HEK293 (cell line): ENCODE measurements around the gene DDR1.

ENCODE experiments used
- EGR2 ChIP-seq: fragments of 450-650 bp; formaldehyde crosslinking; IDR thresholded peaks from 2 replicates; pipeline ENCODE4 v1.5.1; 2016; ENCODE audit warnings: low read depth, missing biosample characterization, missing genetic modification characterization
- FEZF1 ChIP-seq: fragments of 450-650 bp; formaldehyde crosslinking; IDR thresholded peaks from 2 replicates; pipeline ENCODE4 v1.5.1; 2016; ENCODE audit warnings: missing biosample characterization, missing genetic modification characterization
- OVOL3 ChIP-seq: fragments of 450-650 bp; formaldehyde crosslinking; IDR thresholded peaks from 2 replicates; pipeline ENCODE4 v1.5.1; 2016; ENCODE audit warnings: missing biosample characterization, missing genetic modification characterization
- ZBTB7A ChIP-seq: fragments of 450-650 bp; formaldehyde crosslinking; IDR thresholded peaks from 2 replicates; pipeline ENCODE4 v1.5.1; 2016; ENCODE audit warnings: low read depth, missing biosample characterization, missing genetic modification characterization
- ZFP69B ChIP-seq: fragments of 450-650 bp; formaldehyde crosslinking; IDR thresholded peaks from 2 replicates; pipeline ENCODE4 v1.5.1; 2016; ENCODE audit warnings: missing biosample characterization, missing genetic modification characterization
- ZNF112 ChIP-seq: fragments of 450-650 bp; formaldehyde crosslinking; IDR thresholded peaks from 2 replicates; pipeline ENCODE4 v1.5.0; 2017; ENCODE audit warnings: missing biosample characterization, missing genetic modification characterization
- ZNF132 ChIP-seq: fragments of 450-650 bp; formaldehyde crosslinking; IDR thresholded peaks from 2 replicates; pipeline ENCODE4 v1.5.1; 2017; ENCODE audit warnings: missing biosample characterization, missing genetic modification characterization, borderline replicate concordance
- ZNF133 ChIP-seq: fragments of 450-650 bp; formaldehyde crosslinking; IDR thresholded peaks from 2 replicates; pipeline ENCODE4 v1.5.1; 2016; ENCODE audit warnings: missing biosample characterization, missing genetic modification characterization
- ZNF157 ChIP-seq: fragments of 450-650 bp; formaldehyde crosslinking; IDR thresholded peaks from 2 replicates; pipeline ENCODE4 v1.5.1; 2016; ENCODE audit warnings: missing biosample characterization, missing genetic modification characterization
- ZNF311 ChIP-seq: fragments of 450-650 bp; formaldehyde crosslinking; IDR thresholded peaks from 2 replicates; pipeline ENCODE4 v1.5.1; 2017; ENCODE audit warnings: missing biosample characterization, missing genetic modification characterization, borderline replicate concordance
- ZNF335 ChIP-seq: fragments of 450-650 bp; formaldehyde crosslinking; conservative IDR thresholded peaks from 2 replicates; pipeline ENCODE4 v1.5.1; 2016; ENCODE audit warnings: missing biosample characterization, missing genetic modification characterization
- ZNF423 ChIP-seq: fragments of 450-650 bp; formaldehyde crosslinking; IDR thresholded peaks from 2 replicates; pipeline ENCODE4 v1.5.1; 2016; ENCODE audit warnings: missing biosample characterization, missing genetic modification characterization
- ZNF48 ChIP-seq: fragments of 450-650 bp; formaldehyde crosslinking; IDR thresholded peaks from 2 replicates; pipeline ENCODE4 v1.5.1; 2016; ENCODE audit warnings: missing biosample characterization, missing genetic modification characterization
- ZNF514 ChIP-seq: fragments of 450-650 bp; formaldehyde crosslinking; IDR thresholded peaks from 2 replicates; pipeline ENCODE4 v1.5.1; 2016; ENCODE audit warnings: missing biosample characterization, missing genetic modification characterization
- ZNF521 ChIP-seq: fragments of 450-650 bp; formaldehyde crosslinking; IDR thresholded peaks from 2 replicates; pipeline ENCODE4 v1.5.1; 2017; ENCODE audit warnings: missing biosample characterization, mild to moderate bottlenecking, missing genetic modification characterization
- ZNF529 ChIP-seq: fragments of 450-650 bp; formaldehyde crosslinking; IDR thresholded peaks from 2 replicates; pipeline ENCODE4 v1.5.1; 2017; ENCODE audit warnings: missing genetic modification characterization, missing biosample characterization; ENCODE audit not compliant: insufficient replicate concordance
- ZNF544 ChIP-seq: fragments of 450-650 bp; formaldehyde crosslinking; IDR thresholded peaks from 2 replicates; pipeline ENCODE4 v1.5.0; 2017; ENCODE audit warnings: missing biosample characterization, missing genetic modification characterization
- ZNF549 ChIP-seq: fragments of 450-650 bp; IDR thresholded peaks from 2 replicates; pipeline ENCODE4 v1.5.1; 2018; ENCODE audit warnings: missing biosample characterization, missing genetic modification characterization, mild to moderate bottlenecking, inconsistent platforms, moderate library complexity
- ZNF596 ChIP-seq: fragments of 450-650 bp; IDR thresholded peaks from 2 replicates; pipeline ENCODE4 v1.5.0; 2018; ENCODE audit warnings: missing biosample characterization, mild to moderate bottlenecking, missing genetic modification characterization, moderate library complexity
- ZNF624 ChIP-seq: fragments of 450-650 bp; formaldehyde crosslinking; IDR thresholded peaks from 2 replicates; pipeline ENCODE4 v1.5.1; 2017; ENCODE audit warnings: missing biosample characterization, missing genetic modification characterization
- ZNF658 ChIP-seq: fragments of 450-650 bp; formaldehyde crosslinking; IDR thresholded peaks from 2 replicates; pipeline ENCODE4; 2016; ENCODE audit warnings: missing biosample characterization, missing genetic modification characterization
- ZNF747 ChIP-seq: fragments of 450-650 bp; formaldehyde crosslinking; IDR thresholded peaks from 2 replicates; pipeline ENCODE4 v1.5.1; 2016; ENCODE audit warnings: missing biosample characterization, missing genetic modification characterization
- ZNF843 ChIP-seq: fragments of 450-650 bp; formaldehyde crosslinking; IDR thresholded peaks from 2 replicates; pipeline ENCODE4 v1.5.1; 2016; ENCODE audit warnings: missing biosample characterization, missing genetic modification characterization
- ZSCAN23 ChIP-seq: fragments of 450-650 bp; formaldehyde crosslinking; IDR thresholded peaks from 2 replicates; pipeline ENCODE4 v1.5.1; 2016; ENCODE audit warnings: missing biosample characterization, missing genetic modification characterization
- TF ChIP-seq, protein P1 (sequence below): fragments of 450-650 bp; formaldehyde crosslinking; IDR thresholded peaks from 2 replicates; pipeline ENCODE4 v1.5.1; 2016; ENCODE audit warnings: missing biosample characterization, missing genetic modification characterization
- TF ChIP-seq, protein P2 (sequence below): fragments of 450-650 bp; formaldehyde crosslinking; IDR thresholded peaks from 2 replicates; pipeline ENCODE4 v1.5.1; 2016; ENCODE audit warnings: missing biosample characterization, missing genetic modification characterization
- TF ChIP-seq, protein P3 (sequence below): fragments of 450-650 bp; formaldehyde crosslinking; optimal IDR thresholded peaks from 2 replicates; pipeline ENCODE3; 2016; ENCODE audit warnings: missing biosample characterization, mild to moderate bottlenecking, missing genetic modification characterization
- TF ChIP-seq, protein P4 (sequence below): fragments of 450-650 bp; formaldehyde crosslinking; IDR thresholded peaks from 2 replicates; pipeline ENCODE4 v1.5.1; 2017; ENCODE audit warnings: missing biosample characterization, missing genetic modification characterization
- TF ChIP-seq, protein P5 (sequence below): fragments of 450-650 bp; formaldehyde crosslinking; IDR thresholded peaks from 2 replicates; pipeline ENCODE4 v1.5.1; 2016; ENCODE audit warnings: missing biosample characterization, missing genetic modification characterization
- TF ChIP-seq, protein P6 (sequence below): fragments of 450-650 bp; formaldehyde crosslinking; IDR thresholded peaks from 2 replicates; pipeline ENCODE4 v1.5.1; 2016; ENCODE audit warnings: missing biosample characterization, missing genetic modification characterization

Gene DDR1

DNA sequence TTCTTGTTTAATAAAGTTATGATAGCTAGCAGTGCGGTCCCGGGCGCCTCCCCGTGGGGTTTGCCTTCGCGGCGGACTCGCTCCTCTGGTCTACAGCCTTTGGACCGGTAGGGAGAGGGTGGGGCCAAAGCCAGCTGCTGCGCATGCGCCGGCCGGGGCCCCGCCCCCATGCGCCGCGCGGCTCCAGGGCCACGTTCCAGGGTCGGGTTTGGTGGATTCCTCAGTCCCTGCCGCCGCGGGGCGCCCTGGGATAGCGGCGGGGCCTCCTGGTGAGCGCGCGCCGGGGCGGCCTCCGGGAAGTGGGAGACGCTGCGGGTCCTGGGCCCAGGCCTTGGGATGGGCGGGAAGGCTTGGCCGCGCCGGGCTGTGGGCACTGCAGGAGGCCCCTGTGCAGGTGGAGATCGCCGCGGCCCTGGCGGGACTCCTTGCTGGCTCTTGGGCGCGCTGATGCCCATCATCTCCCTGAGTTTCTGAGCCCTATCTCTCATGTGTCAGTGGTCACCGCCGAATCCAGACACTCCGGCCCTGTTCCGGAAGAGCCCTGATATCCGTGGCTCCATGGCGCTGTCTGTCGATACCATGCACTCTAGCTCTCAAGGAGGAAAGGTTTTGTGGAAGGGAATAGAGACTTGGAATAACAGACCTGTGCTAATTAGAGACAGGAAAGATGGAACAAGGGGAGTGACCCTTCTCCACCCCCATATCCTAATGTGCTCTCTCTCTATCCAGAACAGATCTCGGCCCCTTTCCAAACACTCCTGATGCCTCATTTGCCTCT is 29.9 kb downstream of the DDR1 start, which contains the start of gene VARS2 (continued):
- TF ChIP-seq, protein P1, sequence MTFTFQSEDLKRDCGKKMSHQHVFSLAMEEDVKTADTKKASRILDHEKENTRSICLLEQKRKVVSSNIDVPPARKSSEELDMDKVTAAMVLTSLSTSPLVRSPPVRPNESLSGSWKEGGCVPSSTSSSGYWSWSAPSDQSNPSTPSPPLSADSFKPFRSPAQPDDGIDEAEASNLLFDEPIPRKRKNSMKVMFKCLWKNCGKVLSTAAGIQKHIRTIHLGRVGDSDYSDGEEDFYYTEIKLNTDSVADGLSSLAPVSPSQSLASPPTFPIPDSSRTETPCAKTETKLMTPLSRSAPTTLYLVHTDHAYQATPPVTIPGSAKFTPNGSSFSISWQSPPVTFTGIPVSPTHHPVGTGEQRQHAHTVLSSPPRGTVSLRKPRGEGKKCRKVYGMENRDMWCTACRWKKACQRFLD, result no peak
- TF ChIP-seq, protein P2, sequence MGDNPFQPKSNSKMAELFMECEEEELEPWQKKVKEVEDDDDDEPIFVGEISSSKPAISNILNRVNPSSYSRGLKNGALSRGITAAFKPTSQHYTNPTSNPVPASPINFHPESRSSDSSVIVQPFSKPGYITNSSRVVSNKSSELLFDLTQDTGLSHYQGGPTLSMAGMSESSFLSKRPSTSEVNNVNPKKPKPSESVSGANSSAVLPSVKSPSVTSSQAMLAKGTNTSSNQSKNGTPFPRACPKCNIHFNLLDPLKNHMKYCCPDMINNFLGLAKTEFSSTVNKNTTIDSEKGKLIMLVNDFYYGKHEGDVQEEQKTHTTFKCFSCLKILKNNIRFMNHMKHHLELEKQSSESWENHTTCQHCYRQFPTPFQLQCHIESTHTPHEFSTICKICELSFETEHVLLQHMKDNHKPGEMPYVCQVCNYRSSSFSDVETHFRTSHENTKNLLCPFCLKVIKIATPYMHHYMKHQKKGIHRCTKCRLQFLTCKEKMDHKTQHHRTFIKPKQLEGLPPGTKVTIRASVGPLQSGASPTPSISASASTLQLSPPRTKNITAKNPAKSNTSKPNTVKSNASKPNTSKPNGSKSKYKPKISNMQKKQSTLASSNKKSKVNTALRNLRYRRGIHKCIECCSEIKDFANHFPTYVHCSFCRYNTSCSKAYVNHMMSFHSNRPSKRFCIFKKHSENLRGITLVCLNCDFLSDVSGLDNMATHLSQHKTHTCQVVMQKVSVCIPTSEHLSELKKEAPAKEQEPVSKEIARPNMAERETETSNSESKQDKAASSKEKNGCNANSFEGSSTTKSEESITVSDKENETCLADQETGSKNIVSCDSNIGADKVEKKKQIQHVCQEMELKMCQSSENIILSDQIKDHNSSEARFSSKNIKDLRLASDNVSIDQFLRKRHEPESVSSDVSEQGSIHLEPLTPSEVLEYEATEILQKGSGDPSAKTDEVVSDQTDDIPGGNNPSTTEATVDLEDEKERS, result no peak
- TF ChIP-seq EGR2 (tag by site-specific recombination) (no peak), ZNF529 (no peak), ZNF335 (tag by site-specific recombination) (peak; percentile 68), ZFP69B (tag by site-specific recombination) (peak; percentile 62), ZNF132 (no peak), ZNF133 (tag by site-specific recombination) (no peak), ZNF843 (tag by site-specific recombination) (peak; percentile 49; the same call in 1 of the 2 replicates), ZNF544 (tag by site-specific recombination) (no peak), ZBTB7A (no peak), ZNF112 (no peak), ZNF311 (tag by site-specific recombination) (no peak), ZSCAN23 (tag by site-specific recombination) (no peak), ZNF596 (tag by site-specific recombination) (peak; percentile 65; the same call in 1 of the 2 replicates), ZNF521 (tag by site-specific recombination) (no peak), ZNF549 (tag by site-specific recombination) (no peak), ZNF658 (tag by site-specific recombination) (no peak), FEZF1 (tag by site-specific recombination) (no peak), ZNF48 (tag by site-specific recombination) (no peak), ZNF157 (no peak), ZNF423 (tag by site-specific recombination) (peak; percentile 100), OVOL3 (tag by site-specific recombination) (peak; percentile 65; the same call in 1 of the 2 replicates), ZNF514 (tag by site-specific recombination) (no peak), ZNF624 (tag by site-specific recombination) (no peak), ZNF747 (no peak)
- TF ChIP-seq, protein P3, sequence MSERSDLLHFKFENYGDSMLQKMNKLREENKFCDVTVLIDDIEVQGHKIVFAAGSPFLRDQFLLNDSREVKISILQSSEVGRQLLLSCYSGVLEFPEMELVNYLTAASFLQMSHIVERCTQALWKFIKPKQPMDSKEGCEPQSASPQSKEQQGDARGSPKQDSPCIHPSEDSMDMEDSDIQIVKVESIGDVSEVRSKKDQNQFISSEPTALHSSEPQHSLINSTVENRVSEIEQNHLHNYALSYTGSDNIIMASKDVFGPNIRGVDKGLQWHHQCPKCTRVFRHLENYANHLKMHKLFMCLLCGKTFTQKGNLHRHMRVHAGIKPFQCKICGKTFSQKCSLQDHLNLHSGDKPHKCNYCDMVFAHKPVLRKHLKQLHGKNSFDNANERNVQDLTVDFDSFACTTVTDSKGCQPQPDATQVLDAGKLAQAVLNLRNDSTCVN (tag by site-specific recombination), result peak; percentile 88
- TF ChIP-seq, protein P4, sequence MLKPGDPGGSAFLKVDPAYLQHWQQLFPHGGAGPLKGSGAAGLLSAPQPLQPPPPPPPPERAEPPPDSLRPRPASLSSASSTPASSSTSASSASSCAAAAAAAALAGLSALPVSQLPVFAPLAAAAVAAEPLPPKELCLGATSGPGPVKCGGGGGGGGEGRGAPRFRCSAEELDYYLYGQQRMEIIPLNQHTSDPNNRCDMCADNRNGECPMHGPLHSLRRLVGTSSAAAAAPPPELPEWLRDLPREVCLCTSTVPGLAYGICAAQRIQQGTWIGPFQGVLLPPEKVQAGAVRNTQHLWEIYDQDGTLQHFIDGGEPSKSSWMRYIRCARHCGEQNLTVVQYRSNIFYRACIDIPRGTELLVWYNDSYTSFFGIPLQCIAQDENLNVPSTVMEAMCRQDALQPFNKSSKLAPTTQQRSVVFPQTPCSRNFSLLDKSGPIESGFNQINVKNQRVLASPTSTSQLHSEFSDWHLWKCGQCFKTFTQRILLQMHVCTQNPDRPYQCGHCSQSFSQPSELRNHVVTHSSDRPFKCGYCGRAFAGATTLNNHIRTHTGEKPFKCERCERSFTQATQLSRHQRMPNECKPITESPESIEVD (tag by site-specific recombination), result no peak
- TF ChIP-seq, protein P5, sequence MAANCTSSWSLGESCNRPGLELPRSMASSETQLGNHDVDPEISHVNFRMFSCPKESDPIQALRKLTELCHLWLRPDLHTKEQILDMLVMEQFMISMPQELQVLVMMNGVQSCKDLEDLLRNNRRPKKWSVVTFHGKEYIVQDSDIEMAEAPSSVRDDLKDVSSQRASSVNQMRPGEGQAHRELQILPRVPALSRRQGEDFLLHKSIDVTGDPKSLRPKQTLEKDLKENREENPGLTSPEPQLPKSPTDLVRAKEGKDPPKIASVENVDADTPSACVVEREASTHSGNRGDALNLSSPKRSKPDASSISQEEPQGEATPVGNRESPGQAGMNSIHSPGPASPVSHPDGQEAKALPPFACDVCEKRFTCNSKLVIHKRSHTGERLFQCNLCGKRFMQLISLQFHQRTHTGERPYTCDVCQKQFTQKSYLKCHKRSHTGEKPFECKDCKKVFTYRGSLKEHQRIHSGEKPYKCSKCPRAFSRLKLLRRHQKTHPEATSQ (tag by site-specific recombination), result peak; percentile 70; the same call in 1 of the 2 replicates
- TF ChIP-seq, protein P6, sequence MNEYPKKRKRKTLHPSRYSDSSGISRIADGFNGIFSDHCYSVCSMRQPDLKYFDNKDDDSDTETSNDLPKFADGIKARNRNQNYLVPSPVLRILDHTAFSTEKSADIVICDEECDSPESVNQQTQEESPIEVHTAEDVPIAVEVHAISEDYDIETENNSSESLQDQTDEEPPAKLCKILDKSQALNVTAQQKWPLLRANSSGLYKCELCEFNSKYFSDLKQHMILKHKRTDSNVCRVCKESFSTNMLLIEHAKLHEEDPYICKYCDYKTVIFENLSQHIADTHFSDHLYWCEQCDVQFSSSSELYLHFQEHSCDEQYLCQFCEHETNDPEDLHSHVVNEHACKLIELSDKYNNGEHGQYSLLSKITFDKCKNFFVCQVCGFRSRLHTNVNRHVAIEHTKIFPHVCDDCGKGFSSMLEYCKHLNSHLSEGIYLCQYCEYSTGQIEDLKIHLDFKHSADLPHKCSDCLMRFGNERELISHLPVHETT (tag by site-specific recombination), result no peak
- TF ChIP-seq, all 188 proteins: peak for 50
